CD4-positive, alpha-beta memory T cell (primary cell): ENCODE measurements around the gene GNB1L. TPM values are rescaled to one million over a fixed set of nuclear protein-coding genes. Genes with fewer than 3 reads are reported as not detected.
A peak's percentile ranks its signal among the peaks of the same experiment; 100 is the strongest.

Source experiments
- CTCF ChIA-PET: fragments of 350-600 bp; sonication (Branson Sonifier 250); formaldehyde crosslinking; loops from one replicate; lab custom pipeline; 2021; ENCODE audit warnings: inconsistent platforms; ENCODE audit not compliant: partially characterized antibody; lab: Charles Lee
- POLR2A ChIA-PET: fragments of 350-600 bp; sonication (Branson Sonifier 250); formaldehyde crosslinking; loops from one replicate; lab custom pipeline; 2021; ENCODE audit not compliant: partially characterized antibody; lab: Charles Lee
- DNase-seq, 5 donors: peaks; one replicate each; pipeline versions ENCODE4 v3.0.0 to v3.0.0-alpha.2; 2020 to 2022; ENCODE audit warnings: mixed read lengths in 1 of 5
- H3K27ac ChIP-seq: one replicate; pipeline ENCODE4 v1.7.0; 2013; ENCODE audit warnings: low read depth, low read length
- H3K27me3 ChIP-seq: 2 replicates; pipeline ENCODE4 v1.7.0; 2013; ENCODE audit warnings: mild to moderate bottlenecking, low read length, moderate library complexity; ENCODE audit not compliant: insufficient read depth
- H3K36me3 ChIP-seq: 2 replicates; pipeline ENCODE4 v1.7.0; 2013; ENCODE audit warnings: mild to moderate bottlenecking, low read length, moderate library complexity; ENCODE audit not compliant: insufficient read depth
- H3K4me1 ChIP-seq: 2 replicates; pipeline ENCODE4 v1.7.0; 2013; ENCODE audit warnings: mild to moderate bottlenecking, low read length, moderate library complexity; ENCODE audit not compliant: insufficient read depth
- H3K4me3 ChIP-seq, 2 donors: one replicate each; pipeline ENCODE4 v1.7.0; 2013; ENCODE audit warnings: low read length in 2 of 2, mild to moderate bottlenecking in 1 of 2
- H3K9me3 ChIP-seq, 2 donors: one replicate each; pipeline ENCODE4 v1.7.0; 2013; ENCODE audit warnings: low read length in 2 of 2, control low read depth in 1 of 2; ENCODE audit not compliant: control insufficient read depth in 1 of 2
- H3K27ac Mint-ChIP-seq, 7 donors: one replicate each; pipeline ENCODE4 v1.8.0; 2020 to 2021; ENCODE audit warnings: mixed read lengths in 7 of 7, mild to moderate bottlenecking in 6 of 7, inconsistent platforms in 3 of 7, moderate library complexity in 3 of 7
- H3K27me3 Mint-ChIP-seq, 2 donors: one replicate each; pipeline ENCODE4 v1.8.0; 2020 to 2021; ENCODE audit warnings: mixed read lengths in 2 of 2
- H3K36me3 Mint-ChIP-seq, 2 donors: one replicate each; pipeline ENCODE4 v1.8.0; 2020 to 2021; ENCODE audit warnings: mixed read lengths in 2 of 2, inconsistent platforms in 1 of 2, mild to moderate bottlenecking in 1 of 2
- H3K4me1 Mint-ChIP-seq, 4 donors: one replicate each; pipeline ENCODE4 v1.8.0; 2020 to 2021; ENCODE audit warnings: mixed read lengths in 4 of 4, mild to moderate bottlenecking in 1 of 4
- H3K4me3 Mint-ChIP-seq, 8 donors: one replicate each; pipeline ENCODE4 v1.8.0; 2020 to 2021; ENCODE audit warnings: mixed read lengths in 8 of 8, mild to moderate bottlenecking in 7 of 8, moderate library complexity in 6 of 8, inconsistent platforms in 3 of 8
- H3K9me3 Mint-ChIP-seq, 8 donors: one replicate each; pipeline ENCODE4 v1.8.0; 2020 to 2021; ENCODE audit warnings: mixed read lengths in 8 of 8, mild to moderate bottlenecking in 5 of 8, inconsistent platforms in 3 of 8, moderate library complexity in 1 of 8
- intact Hi-C: fragments of 100-400 bp; cut with micrococcal nuclease; formaldehyde crosslinking; loops from one replicate; pipeline ENCODE4 v1.15.1; 2023
- polyA plus RNA-seq, 2 donors: library from polyadenylated mRNA; unstranded; fragments of 300-500 nt; fragmentation: Illumina TruSeq; gene quantifications; one replicate each; pipeline ENCODE4 v1.2.3, GENCODE V29; 2021
- total RNA-seq, 2 experiments: library from RNA; stranded (reverse); gene quantifications; one replicate each; pipeline ENCODE4 v1.2.3, GENCODE V29; 2021

Gene GNB1L
- total and polyA plus RNA-seq, 4 experiments from 2014 or later, result 7.9 to 14.6 (median 10.7) TPM

DNA sequence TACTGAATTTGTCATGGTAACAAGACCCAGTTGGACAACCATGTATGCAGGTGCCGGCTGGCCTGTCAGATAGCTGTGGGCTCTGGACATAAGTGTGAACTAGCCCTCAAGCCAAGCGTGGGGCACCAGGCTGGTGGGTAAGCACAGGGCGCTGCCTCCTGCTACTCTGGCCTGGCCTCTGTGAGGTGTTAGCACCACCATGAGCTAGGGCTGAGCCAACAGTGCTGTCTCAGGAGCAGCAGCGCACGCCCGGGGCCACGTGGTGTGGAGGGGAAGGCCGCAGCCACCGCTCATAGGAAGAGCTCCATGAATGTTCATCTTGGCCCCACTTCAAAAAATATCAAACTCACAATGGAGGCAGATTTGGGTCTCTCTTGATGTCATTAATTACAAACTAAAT, 35.3 kb upstream of the GNB1L start:
- Histone ChIP-seq H3K36me3 (no peaks in the 10 kb centered on the region), H3K4me3 (no peak overlapping the region), H3K27ac (no peak overlapping the region), H3K4me1 (peaks cover 80% of the 10 kb centered on the region), H3K9me3 (no peaks in the 10 kb centered on the region), H3K27me3 (no peaks in the 10 kb centered on the region)
- intact Hi-C loops, result loop anchor here (5.0 kb wide), 1 partner anchor 133 kb away; no protein-coding TSS in a partner anchor
- H3K27ac Mint-ChIP-seq, result peak overlapping the region; percentile 74 to 99 (median 81)
- peaks cover 6 to 7% of the 10 kb centered on the region in 2 donors for H3K36me3 Mint-ChIP-seq
- DNase-seq, result no peak
- ChIA-PET POLR2A (interaction anchor here (0.7 to 6.5 kb wide), 3 partner anchors 35 to 52 kb away, joined by 3 to 92 read pairs (median 6); partner anchors contain the start of genes COMT, GNB1L, RTL10 and TXNRD2), CTCF (interaction anchor here (1.0 to 1.6 kb wide), 3 partner anchors 20 to 160 kb away, joined by 3 to 5 read pairs (median 5); partner anchors contain the start of genes GNB1L and RTL10)
- no peaks in the 10 kb centered on the region for H3K27me3 Mint-ChIP-seq
- H3K4me3 Mint-ChIP-seq, result peak overlapping the region in 5 of 8 donors; percentile 10 to 72 (median 52)
- peaks cover 39 to 83% (median 64%) of the 10 kb centered on the region in 4 donors for H3K4me1 Mint-ChIP-seq
- H3K9me3 Mint-ChIP-seq, result no peaks in the 10 kb centered on the region

DNA sequence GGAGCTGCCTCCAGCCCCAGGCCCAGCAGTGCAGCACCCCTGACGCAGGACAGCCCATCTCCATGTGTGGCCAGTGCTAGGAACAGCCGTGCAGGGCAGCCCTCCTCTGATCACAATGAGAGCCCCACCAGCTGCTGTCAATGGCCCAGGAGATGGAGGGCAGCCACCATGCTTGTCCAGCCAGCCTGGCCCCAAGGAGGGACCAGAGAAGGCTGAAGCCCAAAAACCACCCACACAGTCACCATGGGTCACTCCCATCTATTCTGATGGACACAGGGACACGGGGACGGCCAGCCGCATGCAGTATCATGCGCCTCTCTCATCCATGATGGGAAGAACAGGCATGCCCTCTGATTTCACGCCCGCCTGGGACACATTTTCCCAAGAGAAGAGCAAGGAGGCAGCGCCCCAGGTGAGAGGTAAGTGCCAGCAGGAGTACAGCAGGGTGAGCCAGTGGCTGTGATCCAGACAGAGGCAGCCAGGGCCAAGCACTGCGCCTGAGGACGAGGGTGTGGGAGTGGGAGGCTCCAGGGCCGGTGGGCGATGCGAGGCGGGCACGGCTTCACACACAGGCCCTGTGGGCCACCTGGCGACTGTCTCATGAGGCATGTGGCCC, 33.6 kb upstream of the GNB1L start:
- Histone ChIP-seq H3K4me3 (no peak overlapping the region), H3K27ac (no peak overlapping the region), H3K9me3 (no peaks in the 10 kb centered on the region), H3K27me3 (no peaks in the 10 kb centered on the region), H3K4me1 (peaks cover 75% of the 10 kb centered on the region), H3K36me3 (no peaks in the 10 kb centered on the region)
- H3K4me3 Mint-ChIP-seq, result no peak overlapping the region
- H3K27ac Mint-ChIP-seq, result peak overlapping the region in 5 of 7 donors; percentile 8 to 80 (median 71)
- peaks cover 34 to 71% (median 55%) of the 10 kb centered on the region in 4 donors for H3K4me1 Mint-ChIP-seq
- intact Hi-C loops, result no loop called here
- H3K36me3 Mint-ChIP-seq, result peaks cover 0 to 5% of the 10 kb centered on the region in 2 donors
- ChIA-PET POLR2A (interaction anchor here (2.0 to 6.5 kb wide), 3 partner anchors 9 to 33 kb away, joined by 6 to 92 read pairs (median 38); partner anchors contain the start of genes GNB1L and RTL10), CTCF (interaction anchor here (1.9 kb wide), 1 partner anchor 158 kb away, joined by 8 read pairs; no protein-coding TSS in a partner anchor)
- no peaks in the 10 kb centered on the region for H3K27me3 Mint-ChIP-seq
- no peaks in the 10 kb centered on the region for H3K9me3 Mint-ChIP-seq
- no peak for DNase-seq

DNA sequence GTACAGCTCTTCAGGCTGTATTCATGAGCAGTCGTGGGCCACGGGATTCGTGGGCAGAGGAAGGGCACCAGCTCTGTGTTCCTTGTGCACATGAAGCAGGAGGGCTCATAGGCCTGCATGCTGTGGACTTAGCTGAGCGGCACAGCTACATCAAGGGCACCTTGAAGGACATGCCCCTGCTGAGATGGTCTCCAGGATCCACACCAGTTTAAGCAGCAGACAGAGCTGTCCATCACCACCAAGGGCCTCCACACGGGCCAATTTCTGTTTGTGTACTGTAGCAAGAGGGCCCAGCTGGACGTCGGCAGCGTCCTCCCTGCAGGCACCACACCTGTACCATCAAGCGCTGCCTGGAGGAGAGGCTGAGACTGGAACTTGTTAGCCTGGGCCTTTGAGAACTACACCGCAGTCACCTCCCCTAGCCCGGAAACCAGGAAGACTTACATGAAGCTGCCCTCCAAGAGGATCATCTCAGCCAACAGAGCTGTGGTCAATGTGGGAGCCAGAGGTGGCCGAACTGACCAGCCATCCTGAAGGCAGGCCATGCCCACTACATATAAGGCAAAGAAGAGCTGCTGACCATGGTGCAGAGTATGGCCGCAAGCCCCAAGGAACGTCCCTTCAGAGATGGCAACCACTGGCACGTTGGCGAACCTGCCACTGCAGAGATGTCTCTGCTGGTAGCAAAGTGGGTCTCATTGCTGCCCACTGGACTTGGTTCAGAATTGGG, 32.7 kb upstream of the GNB1L start:
- DNase-seq, result no peak
- no peaks in the 10 kb centered on the region for H3K27me3 Mint-ChIP-seq
- ChIA-PET POLR2A (interaction anchor here (1.9 to 4.3 kb wide), 4 partner anchors 9 to 32 kb away, joined by 4 to 38 read pairs (median 10); partner anchors contain the start of genes GNB1L and RTL10), CTCF (interaction anchor here (1.3 to 1.9 kb wide), 3 partner anchors 26 to 158 kb away, joined by 3 to 8 read pairs (median 7); no protein-coding TSS in a partner anchor)
- no peaks in the 10 kb centered on the region for H3K9me3 ChIP-seq
- H3K27ac Mint-ChIP-seq, result peak overlapping the region; percentile 66 to 95 (median 90)
- H3K36me3 Mint-ChIP-seq, result peaks cover 0 to 5% of the 10 kb centered on the region in 2 donors
- H3K4me1 Mint-ChIP-seq, result peaks cover 30 to 63% (median 47%) of the 10 kb centered on the region in 4 donors
- no peaks in the 10 kb centered on the region for H3K27me3 ChIP-seq
- no peak overlapping the region for H3K4me3 ChIP-seq
- peak overlapping the region; percentile 38 for H3K27ac ChIP-seq
- no peaks in the 10 kb centered on the region for H3K36me3 ChIP-seq
- intact Hi-C loops, result no loop called here
- no peaks in the 10 kb centered on the region for H3K9me3 Mint-ChIP-seq
- peak overlapping the region in 7 of 8 donors; percentile 10 to 80 (median 51) for H3K4me3 Mint-ChIP-seq
- peaks cover 66% of the 10 kb centered on the region for H3K4me1 ChIP-seq

- Mint-ChIP-seq H3K36me3 (peaks cover 0 to 5% of the 10 kb centered on the region in 2 donors), H3K27me3 (no peaks in the 10 kb centered on the region), H3K4me3 (peak overlapping the region; percentile 10 to 80 (median 44)), H3K9me3 (no peaks in the 10 kb centered on the region), H3K4me1 (peaks cover 28 to 56% (median 40%) of the 10 kb centered on the region in 4 donors), H3K27ac (peak overlapping the region; percentile 68 to 95 (median 90))
- DNase-seq, result peak in 4 of 5 donors; percentile 32 to 48 (median 40)
- Histone ChIP-seq H3K36me3 (no peaks in the 10 kb centered on the region), H3K4me1 (peaks cover 60% of the 10 kb centered on the region), H3K9me3 (no peaks in the 10 kb centered on the region), H3K27ac (peak overlapping the region; percentile 38), H3K27me3 (no peaks in the 10 kb centered on the region), H3K4me3 (peak overlapping the region in 1 of 2 donors; percentile 20)
- intact Hi-C loops, result no loop called here
- POLR2A ChIA-PET, result interaction anchor here (0.8 to 4.3 kb wide), 5 partner anchors 10 to 32 kb away, joined by 3 to 38 read pairs (median 6); partner anchors contain the start of genes GNB1L and RTL10
- CTCF ChIA-PET, result interaction anchor here (1.3 to 1.9 kb wide), 3 partner anchors 27 to 157 kb away, joined by 3 to 8 read pairs (median 7); no protein-coding TSS in a partner anchor
Measured at GRCh38 chr22:19886605-19887255, 32.1 kb upstream of the GNB1L start.

DNA sequence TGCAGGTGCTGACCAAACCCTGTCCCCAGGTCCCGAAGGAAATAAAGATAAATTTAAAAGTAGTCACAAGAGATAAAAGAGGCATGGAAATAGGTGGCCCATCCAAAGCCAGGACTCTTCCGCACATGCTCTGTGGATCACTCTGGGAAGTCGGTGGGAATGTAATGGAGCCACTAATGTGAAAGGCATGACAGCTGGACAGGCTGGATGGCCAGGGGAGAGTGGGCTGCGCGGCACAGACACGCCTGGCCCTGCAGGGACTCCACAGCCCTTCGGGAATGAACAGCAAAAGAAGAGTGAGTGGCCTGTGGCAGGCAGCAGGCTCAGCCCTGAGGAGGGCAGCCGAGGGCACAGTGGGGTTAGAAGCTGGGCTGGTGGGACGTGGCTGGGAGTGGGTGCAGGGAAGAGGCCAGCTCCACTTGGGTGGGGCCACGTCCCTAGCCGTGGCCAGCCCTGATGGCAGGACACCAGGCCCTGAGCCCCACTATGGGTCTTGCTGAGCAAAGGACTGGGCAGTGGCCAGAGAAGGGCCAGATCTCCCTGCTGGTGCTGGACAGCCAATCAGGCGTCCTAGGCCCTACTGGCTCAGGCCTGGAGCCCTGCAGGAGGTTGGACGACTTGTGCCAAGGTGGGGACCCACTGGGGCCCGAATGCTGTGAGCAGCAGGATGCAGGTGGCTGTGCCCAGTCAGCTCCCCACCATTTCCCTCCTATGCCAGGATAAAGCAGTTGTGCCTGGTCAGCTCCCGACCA, 31.3 kb upstream of the GNB1L start:
- H3K4me1 ChIP-seq, result peaks cover 52% of the 10 kb centered on the region
- ChIA-PET POLR2A (interaction anchor here (0.8 to 4.3 kb wide), 6 partner anchors 8 to 31 kb away, joined by 3 to 38 read pairs (median 6); partner anchors contain the start of genes GNB1L and RTL10), CTCF (interaction anchor here (0.9 to 1.9 kb wide), 5 partner anchors 24 to 156 kb away, joined by 3 to 8 read pairs (median 5); no protein-coding TSS in a partner anchor)
- H3K9me3 ChIP-seq, result no peaks in the 10 kb centered on the region
- H3K4me1 Mint-ChIP-seq, result peaks cover 20 to 49% (median 33%) of the 10 kb centered on the region in 4 donors
- H3K27me3 ChIP-seq, result no peaks in the 10 kb centered on the region
- H3K9me3 Mint-ChIP-seq, result no peaks in the 10 kb centered on the region
- DNase-seq, result no peak
- H3K27me3 Mint-ChIP-seq, result no peaks in the 10 kb centered on the region
- intact Hi-C loops, result no loop called here
- no peaks in the 10 kb centered on the region for H3K36me3 ChIP-seq
- peak overlapping the region in 1 of 2 donors; percentile 20 for H3K4me3 ChIP-seq
- H3K4me3 Mint-ChIP-seq, result peak overlapping the region in 5 of 8 donors; percentile 3 to 64 (median 38)
- peak overlapping the region; percentile 38 for H3K27ac ChIP-seq
- peaks cover 0 to 2% of the 10 kb centered on the region in 2 donors for H3K36me3 Mint-ChIP-seq
- H3K27ac Mint-ChIP-seq, result peak overlapping the region; percentile 82 to 95 (median 92)
